Measurements from ENCODE around the gene PDCD11.

The PDCD11 gene, protein sequence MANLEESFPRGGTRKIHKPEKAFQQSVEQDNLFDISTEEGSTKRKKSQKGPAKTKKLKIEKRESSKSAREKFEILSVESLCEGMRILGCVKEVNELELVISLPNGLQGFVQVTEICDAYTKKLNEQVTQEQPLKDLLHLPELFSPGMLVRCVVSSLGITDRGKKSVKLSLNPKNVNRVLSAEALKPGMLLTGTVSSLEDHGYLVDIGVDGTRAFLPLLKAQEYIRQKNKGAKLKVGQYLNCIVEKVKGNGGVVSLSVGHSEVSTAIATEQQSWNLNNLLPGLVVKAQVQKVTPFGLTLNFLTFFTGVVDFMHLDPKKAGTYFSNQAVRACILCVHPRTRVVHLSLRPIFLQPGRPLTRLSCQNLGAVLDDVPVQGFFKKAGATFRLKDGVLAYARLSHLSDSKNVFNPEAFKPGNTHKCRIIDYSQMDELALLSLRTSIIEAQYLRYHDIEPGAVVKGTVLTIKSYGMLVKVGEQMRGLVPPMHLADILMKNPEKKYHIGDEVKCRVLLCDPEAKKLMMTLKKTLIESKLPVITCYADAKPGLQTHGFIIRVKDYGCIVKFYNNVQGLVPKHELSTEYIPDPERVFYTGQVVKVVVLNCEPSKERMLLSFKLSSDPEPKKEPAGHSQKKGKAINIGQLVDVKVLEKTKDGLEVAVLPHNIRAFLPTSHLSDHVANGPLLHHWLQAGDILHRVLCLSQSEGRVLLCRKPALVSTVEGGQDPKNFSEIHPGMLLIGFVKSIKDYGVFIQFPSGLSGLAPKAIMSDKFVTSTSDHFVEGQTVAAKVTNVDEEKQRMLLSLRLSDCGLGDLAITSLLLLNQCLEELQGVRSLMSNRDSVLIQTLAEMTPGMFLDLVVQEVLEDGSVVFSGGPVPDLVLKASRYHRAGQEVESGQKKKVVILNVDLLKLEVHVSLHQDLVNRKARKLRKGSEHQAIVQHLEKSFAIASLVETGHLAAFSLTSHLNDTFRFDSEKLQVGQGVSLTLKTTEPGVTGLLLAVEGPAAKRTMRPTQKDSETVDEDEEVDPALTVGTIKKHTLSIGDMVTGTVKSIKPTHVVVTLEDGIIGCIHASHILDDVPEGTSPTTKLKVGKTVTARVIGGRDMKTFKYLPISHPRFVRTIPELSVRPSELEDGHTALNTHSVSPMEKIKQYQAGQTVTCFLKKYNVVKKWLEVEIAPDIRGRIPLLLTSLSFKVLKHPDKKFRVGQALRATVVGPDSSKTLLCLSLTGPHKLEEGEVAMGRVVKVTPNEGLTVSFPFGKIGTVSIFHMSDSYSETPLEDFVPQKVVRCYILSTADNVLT (N-terminal part only)

GRCh38 chr10:103396067-103396788 is at the start of gene PDCD11, which contains the start of gene ATP5MK:
PDCD11 (plus strand) TSS chr10:103396626; CDS start chr10:103398427, 1,801 bp downstream.
ATP5MK (minus strand) TSS chr10:103396475; CDS start chr10:103392457, 4,018 bp downstream.
- no peaks in the 10 kb centered on the region for H3K27me3 ChIP-seq (ENCODE audit: control insufficient read depth, insufficient read depth, low read length)
- TF ChIP-seq, protein P1, sequence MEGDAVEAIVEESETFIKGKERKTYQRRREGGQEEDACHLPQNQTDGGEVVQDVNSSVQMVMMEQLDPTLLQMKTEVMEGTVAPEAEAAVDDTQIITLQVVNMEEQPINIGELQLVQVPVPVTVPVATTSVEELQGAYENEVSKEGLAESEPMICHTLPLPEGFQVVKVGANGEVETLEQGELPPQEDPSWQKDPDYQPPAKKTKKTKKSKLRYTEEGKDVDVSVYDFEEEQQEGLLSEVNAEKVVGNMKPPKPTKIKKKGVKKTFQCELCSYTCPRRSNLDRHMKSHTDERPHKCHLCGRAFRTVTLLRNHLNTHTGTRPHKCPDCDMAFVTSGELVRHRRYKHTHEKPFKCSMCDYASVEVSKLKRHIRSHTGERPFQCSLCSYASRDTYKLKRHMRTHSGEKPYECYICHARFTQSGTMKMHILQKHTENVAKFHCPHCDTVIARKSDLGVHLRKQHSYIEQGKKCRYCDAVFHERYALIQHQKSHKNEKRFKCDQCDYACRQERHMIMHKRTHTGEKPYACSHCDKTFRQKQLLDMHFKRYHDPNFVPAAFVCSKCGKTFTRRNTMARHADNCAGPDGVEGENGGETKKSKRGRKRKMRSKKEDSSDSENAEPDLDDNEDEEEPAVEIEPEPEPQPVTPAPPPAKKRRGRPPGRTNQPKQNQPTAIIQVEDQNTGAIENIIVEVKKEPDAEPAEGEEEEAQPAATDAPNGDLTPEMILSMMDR (IDR thresholded peaks at IDR 0.05), result no peak
- peak within 1 kb of the TSS; percentile 95 for H3K4me3 ChIP-seq (ENCODE audit: low read depth, low read length)
- H3K36me3 ChIP-seq (ENCODE audit: control insufficient read depth, insufficient read depth, low read length), result no peaks in the 10 kb centered on the region
- peak within 1 kb of the TSS; percentile 87 for H2AFZ ChIP-seq
- peaks cover 8% of the 10 kb centered on the region for H3K4me1 ChIP-seq
- no peaks in the 10 kb centered on the region for H3K9me3 ChIP-seq (ENCODE audit: control insufficient read depth, low read length)
- peaks cover 23% of the 10 kb centered on the region for H3K79me2 ChIP-seq
- peak within 1 kb of the TSS; percentile 78 for H3K27ac ChIP-seq
- H3K9ac ChIP-seq, result peak within 1 kb of the TSS; percentile 88
- H3K4me2 ChIP-seq (ENCODE audit: low read length), result peak within 1 kb of the TSS; percentile 87

- H3K27ac ChIP-seq, result peak overlapping the region; percentile 57
- no peaks in the 10 kb centered on the region for H3K36me3 ChIP-seq (ENCODE audit: control insufficient read depth, insufficient read depth, low read length)
- peaks cover 4% of the 10 kb centered on the region for H3K4me1 ChIP-seq
- peak overlapping the region; percentile 100 for H2AFZ ChIP-seq
- H3K27me3 ChIP-seq (ENCODE audit: control insufficient read depth, insufficient read depth, low read length), result no peaks in the 10 kb centered on the region
- H3K4me2 ChIP-seq (ENCODE audit: low read length), result peak overlapping the region; percentile 73
- peak overlapping the region; percentile 12 for H3K9ac ChIP-seq
- H3K9me3 ChIP-seq (ENCODE audit: control insufficient read depth, low read length), result no peaks in the 10 kb centered on the region
- H3K4me3 ChIP-seq (ENCODE audit: low read depth, low read length), result peak overlapping the region; percentile 53
- TF ChIP-seq, protein P1 (IDR thresholded peaks at IDR 0.05), result no peak
- H3K79me2 ChIP-seq, result no peaks in the 10 kb centered on the region
Measured at GRCh38 chr10:103350175-103350516, 46.3 kb upstream of the PDCD11 start.

DNA sequence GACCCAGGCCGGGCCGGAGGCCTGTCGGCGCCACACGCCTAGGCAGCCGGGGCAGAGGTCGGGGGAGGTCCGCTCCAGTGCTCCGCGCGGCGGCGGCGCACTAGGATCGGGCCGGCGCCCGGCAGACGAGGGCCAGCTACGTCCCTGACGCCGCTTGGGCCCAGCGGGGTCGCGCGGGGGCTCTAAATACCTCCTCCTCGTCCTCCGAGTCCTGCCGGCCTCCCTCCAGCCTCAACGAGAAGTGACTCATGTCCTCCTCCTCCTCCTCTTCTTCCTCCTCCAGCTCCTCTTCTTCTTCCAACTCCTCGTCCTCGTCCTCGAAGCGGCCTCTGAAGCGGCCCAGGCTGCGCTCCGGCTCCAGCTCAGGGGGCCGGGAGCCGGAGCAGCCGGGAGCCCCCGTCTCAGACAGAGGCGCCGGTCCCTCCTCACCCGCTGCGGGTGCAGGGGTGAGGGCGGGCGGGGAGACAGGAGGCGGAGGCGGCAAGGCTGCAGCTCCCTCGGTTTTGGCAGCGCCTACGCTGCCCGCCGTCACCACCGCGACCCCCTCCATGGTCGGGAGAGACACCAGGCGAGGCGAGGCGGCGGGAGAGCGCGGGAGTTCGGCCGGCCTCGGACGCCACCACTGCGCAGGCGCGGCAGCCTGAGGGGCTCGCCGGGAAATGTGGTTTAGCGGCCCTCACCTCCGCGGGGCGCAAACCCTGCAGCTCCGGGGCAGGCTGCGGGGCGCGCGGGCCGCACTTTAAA is 45.7 kb upstream of the PDCD11 start, which contains the start of gene PCGF6:
Gene PCGF6 (minus strand): TSS at position 624 of the 744 bp plus-strand sequence. CDS start 74 bp downstream, at position 550.
- H3K9ac ChIP-seq, result peak within 1 kb of the TSS; percentile 12
- TF ChIP-seq, protein P1 (IDR thresholded peaks at IDR 0.05), result no peak
- no peaks in the 10 kb centered on the region for H3K9me3 ChIP-seq (ENCODE audit: control insufficient read depth, low read length)
- no peaks in the 10 kb centered on the region for H3K27me3 ChIP-seq (ENCODE audit: control insufficient read depth, insufficient read depth, low read length)
- peak within 1 kb of the TSS; percentile 53 for H3K4me3 ChIP-seq (ENCODE audit: low read depth, low read length)
- peaks cover 4% of the 10 kb centered on the region for H3K4me1 ChIP-seq
- H3K36me3 ChIP-seq (ENCODE audit: control insufficient read depth, insufficient read depth, low read length), result no peaks in the 10 kb centered on the region
- H3K79me2 ChIP-seq, result no peaks in the 10 kb centered on the region
- peak within 1 kb of the TSS; percentile 100 for H2AFZ ChIP-seq
- peak within 1 kb of the TSS; percentile 57 for H3K27ac ChIP-seq
- peak within 1 kb of the TSS; percentile 73 for H3K4me2 ChIP-seq (ENCODE audit: low read length)

All from parathyroid adenoma (tissue), 2 donors.